Coronary artery (tissue), 2 donors: ENCODE data around the gene ARHGEF37.

Source experiments
- DNase-seq: peaks from one replicate; pipeline ENCODE4 v3.0.0-alpha.2; 2017; ENCODE audit warnings: low spot score
- H3K27ac ChIP-seq, 2 donors: fragments of 200-600 bp; sonication (generic); one replicate each; pipeline ENCODE4 v1.5.1; 2016 to 2019
- H3K4me3 ChIP-seq: fragments of 200-600 bp; sonication (generic); 2 replicates; pipeline ENCODE4 v1.5.1; 2016; ENCODE audit warnings: mild to moderate bottlenecking, moderate library complexity
- CTCF ChIP-seq: fragments of 200-600 bp; sonication (generic); IDR thresholded peaks from one replicate; pipeline ENCODE4 v1.5.1; 2019; ENCODE audit warnings: antibody characterized with exemption

Gene ARHGEF37

GRCh38 chr5:149544028-149544420 lies 37.3 kb upstream of the ARHGEF37 start:
- no peak for DNase-seq
- Histone ChIP-seq H3K27ac (peak overlapping the region in 1 of 2 donors; percentile 54), H3K4me3 (peak overlapping the region; percentile 42)
- no peak for TF ChIP-seq CTCF

GRCh38 chr5:149545327-149545726 lies 36.0 kb upstream of the ARHGEF37 start:
- no peak overlapping the region for H3K27ac ChIP-seq
- no peak for DNase-seq
- TF ChIP-seq CTCF: no peak
- H3K4me3 ChIP-seq: no peak overlapping the region

GRCh38 chr5:149546974-149547373 lies 34.3 kb upstream of the ARHGEF37 start:
- H3K4me3 ChIP-seq: peak overlapping the region; percentile 31

GRCh38 chr5:149549461-149550267 lies 31.6 kb upstream of the ARHGEF37 start:
- peak overlapping the region; percentile 93 to 100 for H3K27ac ChIP-seq
- peak; percentile 77 for DNase-seq
- no peak for TF ChIP-seq CTCF
- peak overlapping the region; percentile 87 for H3K4me3 ChIP-seq

More at GRCh38 chr5:149546974-149547373, 34.3 kb upstream of the ARHGEF37 start:
- DNase-seq: no peak
- TF ChIP-seq CTCF: no peak
- peak overlapping the region in 1 of 2 donors; percentile 45 for H3K27ac ChIP-seq

- peak overlapping the region; percentile 87 for H3K4me3 ChIP-seq
- TF ChIP-seq CTCF: no peak
- DNase-seq: no peak
- H3K27ac ChIP-seq: peak overlapping the region; percentile 97 to 100
These were observed 31.1 kb upstream of the ARHGEF37 start for GRCh38 chr5:149550268-149550583.

GRCh38 chr5:149550594-149551226 lies 30.6 kb upstream of the ARHGEF37 start:
- peak overlapping the region; percentile 87 for H3K4me3 ChIP-seq
- TF ChIP-seq CTCF: no peak
- H3K27ac ChIP-seq: peak overlapping the region; percentile 97 to 100
- no peak for DNase-seq
